MM.1S (cell line): Measurements from ENCODE around the gene KRT76.

Experiments used
- DNase-seq: peaks from one replicate; pipeline ENCODE4 v3.0.0-alpha.2; 2015
- H2AFZ ChIP-seq: fragments of 300-600 bp; sonication (generic); 2 replicates; pipeline ENCODE4 v1.6.0; 2016; ENCODE audit warnings: antibody characterized with exemption, low read length
- H3F3A ChIP-seq: fragments of 300-600 bp; sonication (generic); 2 replicates; pipeline ENCODE4 v1.6.1; 2016; ENCODE audit warnings: mild to moderate bottlenecking, antibody characterized with exemption, low read length, moderate library complexity, mixed read lengths; ENCODE audit not compliant: insufficient read depth
- H3K27ac ChIP-seq: fragments of 300-600 bp; sonication (generic); 2 replicates; pipeline ENCODE4 v1.5.1; 2016; ENCODE audit warnings: mild to moderate bottlenecking, low read length
- H3K27me3 ChIP-seq: fragments of 300-600 bp; sonication (generic); replicated peaks from 2 replicates; pipeline ENCODE4 v1.6.0; 2016; ENCODE audit warnings: low read length; ENCODE audit not compliant: insufficient read depth
- H3K36me3 ChIP-seq: fragments of 300-600 bp; sonication (generic); replicated peaks from 2 replicates; pipeline ENCODE4 v1.6.1; 2016; ENCODE audit warnings: mild to moderate bottlenecking, low read length, mixed read lengths; ENCODE audit not compliant: insufficient read depth
- H3K4me1 ChIP-seq: fragments of 300-600 bp; sonication (generic); 2 replicates; pipeline ENCODE4 v1.6.1; 2016; ENCODE audit warnings: low read length, mixed read lengths
- H3K4me2 ChIP-seq: fragments of 300-600 bp; sonication (generic); 2 replicates; pipeline ENCODE4 v1.6.0; 2016; ENCODE audit warnings: low read depth, low read length
- H3K4me3 ChIP-seq: fragments of 300-600 bp; sonication (generic); 2 replicates; pipeline ENCODE4 v1.5.1; 2016; ENCODE audit warnings: low read length, mixed read lengths
- H3K79me2 ChIP-seq: fragments of 300-600 bp; sonication (generic); 2 replicates; pipeline ENCODE4 v1.6.1; 2016; ENCODE audit warnings: mixed run types, low read length, mixed read lengths
- H3K9ac ChIP-seq: fragments of 300-600 bp; sonication (generic); 2 replicates; pipeline ENCODE4 v1.6.1; 2016; ENCODE audit warnings: low read length, mixed read lengths
- H3K9me2 ChIP-seq: fragments of 300-600 bp; sonication (generic); replicated peaks from 2 replicates; pipeline ENCODE4 v1.6.1; 2016; ENCODE audit warnings: mild to moderate bottlenecking, low read length, mixed read lengths; ENCODE audit not compliant: insufficient read depth
- H3K9me3 ChIP-seq: fragments of 300-600 bp; sonication (generic); replicated peaks from 2 replicates; pipeline ENCODE4 v1.6.1; 2016; ENCODE audit warnings: mild to moderate bottlenecking, low read length, mixed read lengths; ENCODE audit not compliant: insufficient read depth
- H4K20me1 ChIP-seq: fragments of 300-600 bp; sonication (generic); 2 replicates; pipeline ENCODE4 v1.6.1; 2016; ENCODE audit warnings: mild to moderate bottlenecking, low read length, moderate library complexity, mixed read lengths; ENCODE audit not compliant: insufficient read depth
- CTCF ChIP-seq: fragments of 300-600 bp; sonication (generic); IDR thresholded peaks from 2 replicates; pipeline ENCODE4 v1.5.1; 2016; ENCODE audit warnings: antibody characterized with exemption, low read length, mixed read lengths
- EZH2 ChIP-seq: fragments of 300-600 bp; sonication (generic); optimal IDR thresholded peaks from 2 replicates; pipeline ENCODE3; 2017; ENCODE audit warnings: low read depth, mild to moderate bottlenecking, antibody characterized with exemption, low read length, mixed read lengths
- EZH2phosphoT487 ChIP-seq: fragments of 300-600 bp; sonication (generic); IDR thresholded peaks from 2 replicates; pipeline ENCODE4 v1.6.1; 2018; ENCODE audit warnings: antibody characterized with exemption, low read length

Gene KRT76

GRCh38 chr12:52817003-52817698, 40.0 kb upstream of the KRT76 start:
- Histone ChIP-seq H2AFZ (no peak overlapping the region), H3K79me2 (no peaks in the 10 kb centered on the region), H3K27me3 (peaks cover 93% of the 10 kb centered on the region), H3K36me3 (no peaks in the 10 kb centered on the region), H3K9ac (no peak overlapping the region), H3F3A (no peaks in the 10 kb centered on the region), H3K4me1 (no peaks in the 10 kb centered on the region), H3K4me3 (no peak overlapping the region), H3K9me2 (no peaks in the 10 kb centered on the region), H3K9me3 (no peaks in the 10 kb centered on the region), H3K4me2 (no peak overlapping the region), H3K27ac (no peak overlapping the region), H4K20me1 (no peaks in the 10 kb centered on the region)
- no peak for DNase-seq
- TF ChIP-seq CTCF (no peak), EZH2 (no peak), EZH2phosphoT487 (no peak)

GRCh38 chr12:52815676-52816588, 38.8 kb upstream of the KRT76 start:
- Histone ChIP-seq H4K20me1 (no peaks in the 10 kb centered on the region), H3K9me3 (no peaks in the 10 kb centered on the region), H3K27me3 (peaks cover 89% of the 10 kb centered on the region), H3K4me2 (no peak overlapping the region), H3K4me1 (no peaks in the 10 kb centered on the region), H3K4me3 (no peak overlapping the region), H3K27ac (no peak overlapping the region), H3K9ac (no peak overlapping the region), H3F3A (no peaks in the 10 kb centered on the region), H3K9me2 (no peaks in the 10 kb centered on the region), H3K36me3 (no peaks in the 10 kb centered on the region), H3K79me2 (no peaks in the 10 kb centered on the region), H2AFZ (no peak overlapping the region)
- DNase-seq = no peak
- no peak for TF ChIP-seq EZH2phosphoT487
- no peak for TF ChIP-seq CTCF
- no peak for TF ChIP-seq EZH2

- Histone ChIP-seq H3K4me2 (no peak overlapping the region), H3K27ac (no peak overlapping the region), H3K4me1 (no peaks in the 10 kb centered on the region), H3K9ac (no peak overlapping the region), H3K9me2 (no peaks in the 10 kb centered on the region), H2AFZ (no peak overlapping the region), H3K36me3 (no peaks in the 10 kb centered on the region), H4K20me1 (no peaks in the 10 kb centered on the region), H3K79me2 (no peaks in the 10 kb centered on the region), H3K9me3 (no peaks in the 10 kb centered on the region), H3K27me3 (peaks cover 88% of the 10 kb centered on the region), H3F3A (no peaks in the 10 kb centered on the region), H3K4me3 (no peak overlapping the region)
- no peak for TF ChIP-seq CTCF
- TF ChIP-seq EZH2phosphoT487 = no peak
- TF ChIP-seq EZH2 = no peak
- no peak for DNase-seq
Observed at GRCh38 chr12:52815161-52815560, 38.0 kb upstream of the KRT76 start.
